ENCODE results near the gene UGT3A2. TPM values are rescaled to one million over a fixed set of nuclear protein-coding genes. Genes with fewer than 3 reads are reported as not detected.

UGT3A2 gene
- polyA plus RNA-seq, 3 donors from 2014 or later = 0.10 to 1.0 TPM; not detected in 1

Other genes with a start within 250 kb of the UGT3A2 start
- gene IL7R, start 210.0 kb downstream of the UGT3A2 start, polyA plus RNA-seq = 10 to 100 TPM; 36.8 to 70.9 (median 65.6) TPM
- gene CAPSL, start 128.3 kb downstream of the UGT3A2 start, polyA plus RNA-seq = not detected
- not detected for gene UGT3A1, start 75.5 kb downstream of the UGT3A2 start, polyA plus RNA-seq
- 1 to 10 TPM; 1.8 to 7.3 (median 3.0) TPM for gene LMBRD2, start 85.0 kb upstream of the UGT3A2 start, polyA plus RNA-seq
- 10 to 100 TPM; 13.8 to 22.3 (median 16.1) TPM for gene SKP2, start 85.2 kb upstream of the UGT3A2 start, polyA plus RNA-seq
- gene NADK2, start 175.0 kb upstream of the UGT3A2 start, polyA plus RNA-seq = 1 to 10 TPM; 7.2 to 9.8 (median 8.0) TPM
- not detected for gene RANBP3L, start 235.0 kb upstream of the UGT3A2 start, polyA plus RNA-seq

All from immature natural killer cell (primary cell).